Measurements from ENCODE around the gene RBM10.

The RBM10 gene

DNA sequence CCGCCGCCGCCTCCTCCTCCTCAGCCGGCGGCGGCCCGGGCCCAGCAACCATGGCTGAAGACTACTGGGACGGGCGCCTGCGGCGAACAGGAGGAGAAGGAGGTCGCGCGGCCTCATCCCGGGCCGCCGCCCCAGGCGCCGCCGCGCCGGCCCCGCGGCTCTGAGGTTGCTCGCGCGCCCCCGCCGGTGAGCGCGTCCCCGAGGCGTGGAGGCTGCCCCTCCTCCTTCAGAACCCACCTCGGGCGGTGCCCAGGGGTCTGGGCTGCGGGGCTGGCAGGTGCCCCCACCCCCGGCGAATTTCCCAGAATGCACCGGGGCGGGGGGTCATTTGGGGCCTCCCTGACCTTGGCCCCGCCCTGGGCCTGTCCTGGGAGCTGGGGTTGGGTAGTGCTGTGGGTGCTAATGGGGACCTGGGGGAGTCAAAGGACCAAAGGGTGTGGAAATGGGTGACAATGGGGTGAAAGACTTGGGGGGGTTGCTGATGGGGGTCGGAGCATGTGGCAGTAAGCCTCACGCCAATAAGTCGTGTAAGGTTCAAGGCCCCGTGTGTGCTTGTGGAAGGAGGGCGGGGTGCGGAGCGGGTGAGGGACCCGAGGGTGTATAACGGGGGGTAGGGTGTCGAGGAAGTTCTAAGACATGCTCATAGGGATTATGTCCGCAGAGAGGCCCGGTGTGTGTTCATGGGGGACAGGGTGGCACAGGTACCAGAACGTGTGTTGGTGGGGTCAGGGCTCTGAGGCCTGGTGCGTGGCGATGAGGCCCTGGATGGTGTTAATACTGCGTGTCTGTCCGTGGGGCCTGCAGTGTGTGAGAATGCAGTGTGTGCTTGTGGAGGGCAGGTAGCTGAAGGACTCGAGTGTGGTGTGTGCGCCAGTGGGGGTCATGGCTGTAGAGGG, 74.1 kb downstream of the RBM10 start:
- no peak for DNase-seq

GRCh38 chrX:47221756-47222155, 76.7 kb downstream of the RBM10 start:
- DNase-seq, result no peak

- DNase-seq, result no peak
Measured at GRCh38 chrX:47222751-47223350, 77.8 kb downstream of the RBM10 start.

- no peak for DNase-seq
Measured at GRCh38 chrX:47223476-47224250, 78.6 kb downstream of the RBM10 start.

- DNase-seq, result no peak
Measured at GRCh38 chrX:47224266-47224895, 79.4 kb downstream of the RBM10 start.

GRCh38 chrX:47224896-47225290, 79.9 kb downstream of the RBM10 start:
- DNase-seq, result no peak

- no peak for DNase-seq
Measured at GRCh38 chrX:47226071-47226470, 81.0 kb downstream of the RBM10 start.

DNA sequence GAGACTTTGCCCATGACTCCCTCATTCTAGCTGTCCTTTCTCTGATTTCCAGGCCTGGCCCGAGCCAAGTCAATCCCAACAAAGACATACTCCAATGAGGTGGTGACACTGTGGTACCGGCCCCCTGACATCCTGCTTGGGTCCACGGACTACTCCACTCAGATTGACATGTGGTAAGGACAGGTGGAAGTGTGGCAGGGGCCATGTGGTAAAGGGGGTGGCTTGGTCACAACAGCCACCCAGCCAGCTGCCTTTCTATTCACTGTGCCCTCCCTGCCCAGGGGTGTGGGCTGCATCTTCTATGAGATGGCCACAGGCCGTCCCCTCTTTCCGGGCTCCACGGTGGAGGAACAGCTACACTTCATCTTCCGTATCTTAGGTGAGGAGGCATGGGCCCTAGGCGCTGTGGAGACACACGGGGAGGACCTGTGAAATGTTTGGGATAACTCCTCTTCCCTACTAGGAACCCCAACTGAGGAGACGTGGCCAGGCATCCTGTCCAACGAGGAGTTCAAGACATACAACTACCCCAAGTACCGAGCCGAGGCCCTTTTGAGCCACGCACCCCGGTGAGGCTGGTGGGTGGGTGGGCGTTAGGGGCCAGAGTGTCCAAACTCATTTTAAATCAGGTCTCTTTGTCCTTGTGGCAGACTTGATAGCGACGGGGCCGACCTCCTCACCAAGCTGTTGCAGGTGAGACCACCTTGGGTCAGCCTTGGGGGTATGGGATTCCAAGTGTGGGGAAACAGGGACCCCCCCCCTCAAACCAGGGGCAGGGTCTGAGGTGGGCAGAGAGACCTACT, 81.7 kb downstream of the RBM10 start:
- no peak for DNase-seq

DNA sequence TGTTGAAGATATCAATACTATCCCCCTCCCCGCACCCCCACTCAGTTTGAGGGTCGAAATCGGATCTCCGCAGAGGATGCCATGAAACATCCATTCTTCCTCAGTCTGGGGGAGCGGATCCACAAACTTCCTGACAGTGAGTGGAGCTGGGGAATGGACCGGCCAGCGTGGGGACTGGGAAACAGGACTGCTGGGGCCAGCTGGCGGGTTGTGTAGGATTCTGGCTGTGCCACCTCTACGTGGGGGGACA, 82.2 kb downstream of the RBM10 start:
- no peak for DNase-seq

DNA sequence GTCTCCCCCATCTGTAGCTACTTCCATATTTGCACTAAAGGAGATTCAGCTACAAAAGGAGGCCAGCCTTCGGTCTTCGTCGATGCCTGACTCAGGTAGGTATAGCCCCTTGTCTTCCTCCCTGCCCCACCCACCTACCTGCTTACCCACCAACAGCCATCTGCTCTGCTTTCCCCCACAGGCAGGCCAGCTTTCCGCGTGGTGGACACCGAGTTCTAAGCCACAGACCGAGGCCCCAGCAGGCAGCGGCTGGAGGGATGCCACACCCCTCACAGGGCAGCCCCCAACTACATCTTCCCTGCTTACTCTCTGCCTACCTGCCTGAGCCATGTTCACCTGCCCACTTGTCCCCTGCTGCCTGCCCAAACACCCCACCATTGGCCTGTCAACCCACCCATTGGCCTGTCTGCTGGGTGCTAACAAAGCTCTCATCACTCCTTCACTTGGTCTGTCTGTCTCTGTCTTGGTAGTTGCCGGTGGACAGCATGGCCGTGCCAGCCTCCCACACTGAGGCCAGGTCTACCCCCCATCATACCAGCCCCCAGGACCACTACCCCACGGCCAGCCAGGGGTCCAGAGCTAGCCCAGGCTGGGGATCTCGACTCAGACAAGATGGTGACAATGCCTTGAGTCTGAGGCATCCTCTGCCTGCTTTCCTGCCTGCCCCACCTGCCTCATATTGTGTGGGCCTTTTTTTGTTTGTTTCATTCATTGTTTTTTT, 83.7 kb downstream of the RBM10 start:
- no peak for DNase-seq

DNA sequence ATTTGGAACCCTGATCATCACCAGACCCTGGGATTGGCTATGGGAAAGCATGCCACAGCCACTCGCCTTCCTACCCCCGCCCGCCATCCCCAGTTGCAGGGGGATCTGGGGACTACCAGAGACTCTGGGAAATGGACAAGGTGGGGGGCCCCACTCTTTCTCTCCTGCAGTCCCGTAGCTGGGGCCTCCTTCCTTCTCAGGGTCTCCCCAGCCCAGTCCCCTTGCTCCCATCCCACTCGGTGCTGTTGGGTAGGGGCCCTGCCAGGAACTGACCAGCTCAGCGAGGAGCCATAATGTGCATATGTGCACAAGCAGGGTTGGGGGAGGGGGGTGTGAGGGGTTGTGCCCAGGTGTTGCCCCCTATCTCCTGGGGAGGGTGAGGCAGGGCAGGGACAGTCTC, 84.4 kb downstream of the RBM10 start:
- DNase-seq, result no peak

DNA sequence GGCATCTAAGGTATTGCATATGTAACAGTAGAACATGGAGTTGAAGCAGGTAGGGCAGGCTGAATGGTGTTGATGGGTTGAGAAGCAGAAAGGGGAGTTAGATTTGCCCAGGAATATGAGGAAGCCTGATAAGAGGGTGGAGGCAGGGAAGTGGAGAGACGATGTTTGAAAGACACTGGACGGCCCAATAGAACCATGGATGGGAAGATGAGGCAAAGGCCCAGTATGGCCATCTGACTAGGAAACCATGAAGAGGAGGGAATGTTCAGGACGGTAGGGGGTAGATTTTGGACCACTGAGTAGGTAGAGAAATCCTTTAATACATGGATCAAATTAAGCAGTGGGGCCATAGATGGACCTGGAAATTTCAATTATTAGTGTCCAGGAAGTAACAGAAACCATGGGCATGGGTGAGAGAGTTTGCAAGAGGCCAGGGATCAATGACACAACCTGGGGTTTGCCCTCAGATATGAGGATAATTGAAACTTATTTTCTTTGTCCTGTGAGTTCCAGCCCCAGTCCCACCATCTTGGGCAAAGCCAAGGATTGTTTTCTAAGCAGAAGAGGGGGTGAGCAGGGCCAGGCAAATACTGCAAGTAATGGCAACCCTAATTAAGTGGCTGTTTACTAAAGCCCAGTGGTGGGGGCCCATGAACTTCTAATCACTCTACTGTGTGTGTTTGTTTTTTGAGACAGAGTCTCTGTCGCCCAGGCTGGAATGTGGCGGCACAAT, 85.3 kb downstream of the RBM10 start:
- no peak for DNase-seq

DNA sequence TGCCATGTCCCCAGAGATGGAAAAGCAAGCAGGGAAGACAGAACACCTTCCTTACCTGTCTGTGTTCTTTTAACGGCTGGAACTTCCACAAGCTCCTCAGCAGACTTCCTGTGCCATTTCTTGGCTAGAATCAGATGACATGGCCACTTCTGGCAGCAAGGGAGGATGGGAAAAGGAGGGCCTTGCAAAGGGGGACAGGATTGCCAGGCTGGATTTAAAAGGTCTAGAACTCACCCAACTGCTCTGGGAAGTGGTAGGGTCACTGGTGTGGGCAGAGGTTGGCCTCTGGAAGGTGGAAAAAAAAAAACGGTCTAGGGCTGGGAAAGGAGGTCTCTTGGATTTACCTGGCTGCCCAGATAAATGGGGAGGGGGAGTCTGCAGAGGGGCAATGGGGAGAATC, 86.1 kb downstream of the RBM10 start:
- DNase-seq, result no peak

- no peak for DNase-seq
Measured at GRCh38 chrX:47232197-47232802, 87.3 kb downstream of the RBM10 start.

DNA sequence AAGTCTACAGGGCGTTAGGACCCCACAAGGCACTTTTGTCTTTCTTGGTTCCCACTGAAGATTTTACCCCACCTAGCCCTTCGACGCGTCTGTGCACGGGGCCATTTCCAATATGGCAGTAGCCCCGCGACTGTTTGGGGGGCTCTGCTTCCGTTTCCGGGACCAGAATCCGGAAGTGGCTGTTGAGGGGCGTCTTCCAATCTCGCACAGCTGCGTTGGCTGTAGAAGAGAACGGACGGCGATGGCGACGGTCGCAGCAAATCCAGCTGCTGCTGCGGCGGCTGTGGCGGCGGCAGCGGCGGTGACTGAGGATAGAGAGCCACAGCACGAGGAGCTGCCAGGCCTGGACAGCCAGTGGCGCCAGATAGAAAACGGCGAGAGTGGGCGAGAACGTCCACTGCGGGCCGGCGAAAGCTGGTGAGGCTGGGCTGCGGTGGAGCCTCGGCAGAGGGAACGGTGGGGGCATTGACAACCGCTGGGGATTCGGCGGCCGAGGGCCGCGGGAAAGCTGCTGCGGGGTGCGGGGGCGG, 87.8 kb downstream of the RBM10 start, which contains the start of gene USP11:
Gene USP11, plus strand, starts transcription at position 207 of the 530 bp plus-strand sequence. Its CDS starts 35 bp downstream, at position 242.
- no peak for DNase-seq

- DNase-seq, result peak; percentile 61
Measured at GRCh38 chrX:47233333-47234113, 88.5 kb downstream of the RBM10 start.

DNA sequence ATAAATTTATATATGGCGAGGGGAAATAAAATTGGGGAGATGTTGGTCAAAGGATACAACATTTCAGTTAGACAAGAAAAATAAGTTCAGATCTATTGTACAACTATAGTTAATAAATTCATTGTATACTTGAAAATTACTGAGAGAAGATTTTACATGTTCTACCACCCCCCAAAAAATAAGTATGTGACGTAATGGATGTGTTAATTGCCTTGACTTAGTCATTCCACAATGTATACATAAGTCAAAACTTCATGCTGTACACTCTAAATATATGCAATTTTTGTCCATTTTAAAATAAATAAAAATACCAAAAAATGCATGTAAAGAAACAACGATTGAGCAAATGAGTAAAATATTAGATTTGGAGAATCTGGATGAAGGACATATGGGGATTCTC, 89.6 kb downstream of the RBM10 start:
- DNase-seq, result no peak

DNA sequence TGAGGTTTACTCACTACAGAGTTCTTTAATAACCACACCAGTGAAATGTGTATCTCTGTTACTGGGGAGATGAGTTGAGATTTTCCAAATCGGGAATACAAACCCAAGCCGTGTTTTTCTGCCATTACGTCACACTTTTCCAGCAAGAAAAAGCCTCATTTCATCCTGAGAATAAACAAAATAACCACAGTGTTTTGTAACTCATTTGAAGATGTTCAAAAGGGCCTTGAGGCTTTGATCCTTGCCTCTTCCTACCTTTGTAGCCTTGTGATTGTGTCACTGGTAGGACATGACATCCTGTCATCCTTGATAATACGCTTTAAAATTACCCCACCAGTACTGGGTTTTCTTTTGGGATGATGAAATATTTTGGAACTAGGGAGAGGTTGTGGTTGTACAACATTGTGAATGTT, 90.7 kb downstream of the RBM10 start:
- no peak for DNase-seq
